ENCODE data around the gene SELENOW. TPM values are rescaled to one million over a fixed set of nuclear protein-coding genes. Genes with fewer than 3 reads are reported as not detected.
"Not testable (repeated sequence)": the region's sequence is repeated elsewhere in the genome, so short reads cannot be mapped to it uniquely, and the experiment has no call there.

Gene SELENOW
- total and polyA plus RNA-seq, 2 donors (not counting 1 experiment from before 2014, with no cell fraction given), result 47.7 to 73.7 TPM

DNA sequence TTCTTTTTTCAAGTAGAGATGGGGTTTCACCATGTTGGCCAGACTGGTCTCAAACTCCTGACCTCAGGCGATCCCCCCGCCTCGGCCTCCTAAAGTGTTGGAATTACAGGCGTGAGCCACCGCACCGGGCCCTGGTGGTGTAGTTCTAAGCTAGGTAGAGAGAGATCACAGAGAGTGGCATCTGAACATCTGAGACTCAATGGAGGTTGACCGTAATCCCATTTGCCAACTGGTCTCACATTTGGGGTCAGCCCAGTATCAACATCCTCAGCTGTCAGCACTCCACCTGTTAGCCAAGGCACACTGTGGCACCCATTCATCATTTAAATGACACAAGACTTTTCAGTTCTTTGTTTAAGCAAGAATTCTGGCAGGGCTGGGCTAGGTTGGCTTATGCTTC, 8.1 kb downstream of the SELENOW start:
- H3K9ac ChIP-seq (ENCODE audit: low read length), result no peak overlapping the region
- H3K4me2 ChIP-seq (replicated peaks; ENCODE audit: low read depth, low read length, poor library complexity, severe bottlenecking), result no peak overlapping the region
- H3K79me2 ChIP-seq (ENCODE audit: control insufficient read depth, insufficient read depth, low read length), result no peaks in the 10 kb centered on the region
- Mint-ChIP-seq H3K9me3 (ENCODE audit: insufficient read depth) (no peaks in the 10 kb centered on the region), H3K27me3 (no peaks in the 10 kb centered on the region), H3K4me3 (no peak overlapping the region), H3K4me1 (peaks cover 6% of the 10 kb centered on the region), H3K27ac (no peak overlapping the region)
- CTCF ChIA-PET, result interaction anchor here (2.4 to 6.4 kb wide), 2 partner anchors 20 to 350 kb away, joined by 7 to 43 read pairs; no protein-coding TSS in a partner anchor
- H3K4me1 ChIP-seq (ENCODE audit: control insufficient read depth in 2 of 2, insufficient read depth in 2 of 2, low read length in 2 of 2), result peaks cover 0 to 10% of the 10 kb centered on the region in 2 donors
- no peak for TF ChIP-seq EZH2 (IDR thresholded peaks at IDR 0.05; ENCODE audit: borderline replicate concordance, insufficient read depth, low read depth, low read length, poor library complexity, severe bottlenecking)
- TF ChIP-seq, protein P1, sequence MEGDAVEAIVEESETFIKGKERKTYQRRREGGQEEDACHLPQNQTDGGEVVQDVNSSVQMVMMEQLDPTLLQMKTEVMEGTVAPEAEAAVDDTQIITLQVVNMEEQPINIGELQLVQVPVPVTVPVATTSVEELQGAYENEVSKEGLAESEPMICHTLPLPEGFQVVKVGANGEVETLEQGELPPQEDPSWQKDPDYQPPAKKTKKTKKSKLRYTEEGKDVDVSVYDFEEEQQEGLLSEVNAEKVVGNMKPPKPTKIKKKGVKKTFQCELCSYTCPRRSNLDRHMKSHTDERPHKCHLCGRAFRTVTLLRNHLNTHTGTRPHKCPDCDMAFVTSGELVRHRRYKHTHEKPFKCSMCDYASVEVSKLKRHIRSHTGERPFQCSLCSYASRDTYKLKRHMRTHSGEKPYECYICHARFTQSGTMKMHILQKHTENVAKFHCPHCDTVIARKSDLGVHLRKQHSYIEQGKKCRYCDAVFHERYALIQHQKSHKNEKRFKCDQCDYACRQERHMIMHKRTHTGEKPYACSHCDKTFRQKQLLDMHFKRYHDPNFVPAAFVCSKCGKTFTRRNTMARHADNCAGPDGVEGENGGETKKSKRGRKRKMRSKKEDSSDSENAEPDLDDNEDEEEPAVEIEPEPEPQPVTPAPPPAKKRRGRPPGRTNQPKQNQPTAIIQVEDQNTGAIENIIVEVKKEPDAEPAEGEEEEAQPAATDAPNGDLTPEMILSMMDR (IDR thresholded peaks at IDR 0.05), result no peak
- ATAC-seq (ENCODE audit: low read depth), result no peak
- no peaks in the 10 kb centered on the region for H3K27me3 ChIP-seq (replicated peaks in 1 of 4; ENCODE audit: control extremely low read depth in 1 of 4, control insufficient read depth in 3 of 4, insufficient read depth in 4 of 4, low read length in 3 of 4)
- H3K4me3 ChIP-seq (ENCODE audit: control extremely low read depth in 1 of 5, extremely low read depth in 1 of 5, insufficient read depth in 1 of 5, low read depth in 2 of 5, low read length in 4 of 5), result no peak overlapping the region
- POLR2A ChIA-PET, result no interaction called here
- intact Hi-C loops (cut with micrococcal nuclease), result no loop called here
- no peak overlapping the region for H3K27ac ChIP-seq (ENCODE audit: low read length in 2 of 2)
- H3K9me3 ChIP-seq (ENCODE audit: control extremely low read depth in 1 of 3, control insufficient read depth in 2 of 3, insufficient read depth in 1 of 3, low read length in 2 of 3), result no peaks in the 10 kb centered on the region
- no peak for DNase-seq
- peaks cover 0 to 2% of the 10 kb centered on the region in 2 experiments for H3K36me3 ChIP-seq (replicated peaks in 1 of 2; ENCODE audit: control extremely low read depth in 1 of 2, control insufficient read depth in 1 of 2, extremely low read depth in 1 of 2, insufficient read depth in 2 of 2, low read length in 1 of 2)
- 96% methylated on average over 4 of the region's 7 CpGs for WGBS (ENCODE audit: insufficient coverage)
- no peak overlapping the region for H2AFZ ChIP-seq (ENCODE audit: insufficient read depth, low read depth, low read length, poor library complexity, severe bottlenecking)
- H4K20me1 ChIP-seq (ENCODE audit: control insufficient read depth, insufficient read depth, low read length, poor library complexity, severe bottlenecking), result no peaks in the 10 kb centered on the region

DNA sequence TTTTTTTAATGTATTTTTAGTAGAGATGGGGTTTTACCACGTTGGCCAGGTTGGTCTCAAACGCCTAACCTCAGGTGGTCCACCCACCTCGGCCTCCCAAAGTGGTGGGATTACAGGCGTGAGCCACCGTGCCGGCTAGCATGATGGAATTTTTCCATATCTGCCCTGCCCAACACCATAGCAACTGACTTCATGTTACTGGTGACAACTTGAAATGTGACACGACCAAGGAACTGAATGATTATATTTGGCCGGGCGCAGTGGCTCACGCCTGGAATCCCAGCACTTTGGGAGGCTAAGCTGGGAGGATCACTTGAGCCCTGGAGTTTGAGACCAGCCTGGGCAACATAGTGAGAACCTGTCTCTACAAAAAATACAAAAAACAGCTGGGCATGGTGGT, 8.8 kb downstream of the SELENOW start:
- intact Hi-C loops (cut with micrococcal nuclease); H3K36me3 ChIP-seq (replicated peaks in 1 of 2; ENCODE audit: control extremely low read depth in 1 of 2, control insufficient read depth in 1 of 2, extremely low read depth in 1 of 2, insufficient read depth in 2 of 2, low read length in 1 of 2); H3K9me3 ChIP-seq (ENCODE audit: control extremely low read depth in 1 of 3, control insufficient read depth in 2 of 3, insufficient read depth in 1 of 3, low read length in 2 of 3); H3K27ac ChIP-seq (ENCODE audit: low read length in 2 of 2); POLR2A ChIA-PET; H3K27me3 Mint-ChIP-seq; H3K4me1 Mint-ChIP-seq; H3K27ac Mint-ChIP-seq; H3K27me3 ChIP-seq (replicated peaks in 1 of 4; ENCODE audit: control extremely low read depth in 1 of 4, control insufficient read depth in 3 of 4, insufficient read depth in 4 of 4, low read length in 3 of 4); DNase-seq; H3K4me2 ChIP-seq (replicated peaks; ENCODE audit: low read depth, low read length, poor library complexity, severe bottlenecking); H3K4me1 ChIP-seq (ENCODE audit: control insufficient read depth in 2 of 2, insufficient read depth in 2 of 2, low read length in 2 of 2); ATAC-seq (ENCODE audit: low read depth); H3K9me3 Mint-ChIP-seq (ENCODE audit: insufficient read depth); H3K79me2 ChIP-seq (ENCODE audit: control insufficient read depth, insufficient read depth, low read length); H2AFZ ChIP-seq (ENCODE audit: insufficient read depth, low read depth, low read length, poor library complexity, severe bottlenecking); H4K20me1 ChIP-seq (ENCODE audit: control insufficient read depth, insufficient read depth, low read length, poor library complexity, severe bottlenecking); H3K9ac ChIP-seq (ENCODE audit: low read length); H3K4me3 ChIP-seq (ENCODE audit: control extremely low read depth in 1 of 5, extremely low read depth in 1 of 5, insufficient read depth in 1 of 5, low read depth in 2 of 5, low read length in 4 of 5); H3K4me3 Mint-ChIP-seq: not testable (repeated sequence)
- CTCF ChIA-PET, result interaction anchor here (1.2 to 6.4 kb wide), 4 partner anchors 9 to 350 kb away, joined by 4 to 43 read pairs (median 7); no protein-coding TSS in a partner anchor
- 88% methylated on average over 10 of the region's 10 CpGs for WGBS (ENCODE audit: insufficient coverage)

DNA sequence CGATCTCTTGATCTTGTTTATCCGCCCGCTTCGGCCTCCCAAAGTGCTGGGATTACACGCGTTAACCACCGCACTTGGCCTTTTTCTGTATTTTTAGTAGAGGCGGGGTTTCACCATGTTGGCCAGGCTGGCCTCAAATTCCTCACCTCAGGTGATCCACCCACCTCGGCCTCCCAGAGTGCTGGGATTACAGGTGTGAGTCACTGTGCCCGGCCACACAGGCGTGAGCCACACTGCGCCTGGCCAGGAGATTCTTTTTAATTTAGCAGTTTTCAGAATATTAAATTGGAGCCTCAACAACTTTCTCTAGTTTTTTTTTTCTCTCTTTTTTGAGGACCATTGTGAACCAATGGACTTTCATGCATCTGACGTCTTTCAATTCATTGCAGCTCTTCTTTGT, 11.3 kb downstream of the SELENOW start:
- H3K27me3 Mint-ChIP-seq; ATAC-seq (ENCODE audit: low read depth); H3K4me2 ChIP-seq (replicated peaks; ENCODE audit: low read depth, low read length, poor library complexity, severe bottlenecking); H3K4me1 Mint-ChIP-seq; POLR2A ChIA-PET; H2AFZ ChIP-seq (ENCODE audit: insufficient read depth, low read depth, low read length, poor library complexity, severe bottlenecking); H3K9me3 ChIP-seq (ENCODE audit: control extremely low read depth in 1 of 3, control insufficient read depth in 2 of 3, insufficient read depth in 1 of 3, low read length in 2 of 3); H3K27me3 ChIP-seq (replicated peaks in 1 of 4; ENCODE audit: control extremely low read depth in 1 of 4, control insufficient read depth in 3 of 4, insufficient read depth in 4 of 4, low read length in 3 of 4); intact Hi-C loops (cut with micrococcal nuclease); H3K27ac Mint-ChIP-seq; H3K27ac ChIP-seq (ENCODE audit: low read length in 2 of 2); DNase-seq; H3K4me3 ChIP-seq (ENCODE audit: control extremely low read depth in 1 of 5, extremely low read depth in 1 of 5, insufficient read depth in 1 of 5, low read depth in 2 of 5, low read length in 4 of 5); H3K36me3 ChIP-seq (replicated peaks in 1 of 2; ENCODE audit: control extremely low read depth in 1 of 2, control insufficient read depth in 1 of 2, extremely low read depth in 1 of 2, insufficient read depth in 2 of 2, low read length in 1 of 2); H3K9me3 Mint-ChIP-seq (ENCODE audit: insufficient read depth); H3K4me3 Mint-ChIP-seq; H3K79me2 ChIP-seq (ENCODE audit: control insufficient read depth, insufficient read depth, low read length); H3K4me1 ChIP-seq (ENCODE audit: control insufficient read depth in 2 of 2, insufficient read depth in 2 of 2, low read length in 2 of 2); H3K9ac ChIP-seq (ENCODE audit: low read length); H4K20me1 ChIP-seq (ENCODE audit: control insufficient read depth, insufficient read depth, low read length, poor library complexity, severe bottlenecking): not testable (repeated sequence)
- 100% methylated on average over 1 of the region's 13 CpGs for WGBS (ENCODE audit: insufficient coverage)
- CTCF ChIA-PET, result interaction anchor here (0.6 to 6.4 kb wide), 11 partner anchors 8 to 754 kb away, joined by 3 to 43 read pairs (median 3); partner anchors contain the start of genes EHD2 and NOP53
